K562 (cell line): Measurements from ENCODE around the gene DEK. TPM values are rescaled to one million over a fixed set of nuclear protein-coding genes. Genes with fewer than 3 reads are reported as not detected.

Experiments used
- FUS ChIP-seq: fragments of 200-400 bp; formaldehyde crosslinking; optimal IDR thresholded peaks from 2 replicates; pipeline ENCODE3; 2017; ENCODE audit warnings: low read depth, low read length
- ILK ChIP-seq: fragments of 450-650 bp; IDR thresholded peaks from 2 replicates; pipeline ENCODE4 v1.6.1; 2016; ENCODE audit warnings: missing genetic modification characterization, low read depth, mild to moderate bottlenecking, missing compliant biosample characterization, moderate library complexity, borderline replicate concordance
- IRF2 ChIP-seq: sonication (generic); formaldehyde crosslinking; IDR thresholded peaks from 2 replicates; pipeline ENCODE4 v1.8.1; 2022; ENCODE audit warnings: mild to moderate bottlenecking, missing genetic modification reagents
- JUND ChIP-seq, 2 experiments: IDR thresholded peaks; 2 replicates in 1 of 2; 3 replicates in 1 of 2; pipeline ENCODE4 v1.6.1; 2011; ENCODE audit warnings: borderline replicate concordance in 2 of 2, low read depth in 2 of 2, low read length in 2 of 2, improper control_type of control experiment in 1 of 2, missing biosample characterization in 1 of 2, missing genetic modification characterization in 1 of 2, missing genetic modification reagents in 1 of 2
- MCM2 ChIP-seq: fragments of 450-650 bp; IDR thresholded peaks from 2 replicates; pipeline ENCODE4 v1.6.1; 2017; ENCODE audit warnings: low read depth, mild to moderate bottlenecking
- MEF2D ChIP-seq: conservative IDR thresholded peaks from 2 replicates; pipeline ENCODE4 v1.6.1; 2016; ENCODE audit warnings: low read depth, missing genetic modification characterization, missing compliant biosample characterization
- PKNOX1 ChIP-seq: fragments of 450-650 bp; IDR thresholded peaks from 2 replicates; pipeline ENCODE4 v1.6.1; 2016
- PRMT5 ChIP-seq: sonication (generic); formaldehyde crosslinking; IDR thresholded peaks from 2 replicates; pipeline ENCODE4 v1.5.0; 2020; ENCODE audit warnings: missing genetic modification reagents
- SLC30A9 ChIP-seq: fragments of 250-450 bp; sonication (Bioruptor Pico); IDR thresholded peaks from 2 replicates; pipeline ENCODE4 v1.8.0; 2022; ENCODE audit warnings: mild to moderate bottlenecking, moderate library complexity
- TAL1 ChIP-seq: fragments of 450-650 bp; IDR thresholded peaks from 2 replicates; pipeline ENCODE4 v1.6.1; 2016; ENCODE audit warnings: mild to moderate bottlenecking
- WHSC1 ChIP-seq: IDR thresholded peaks from one replicate; pipeline ENCODE4 v1.6.1; 2012; ENCODE audit warnings: low read length, control low read depth, inconsistent platforms
- ZBTB34 ChIP-seq: fragments of 250-450 bp; sonication (Bioruptor Pico); IDR thresholded peaks from 2 replicates; pipeline ENCODE4 v1.8.0; 2021; ENCODE audit warnings: mild to moderate bottlenecking, moderate library complexity
- ZFP91 ChIP-seq: sonication (generic); formaldehyde crosslinking; IDR thresholded peaks from 2 replicates; pipeline ENCODE4 v1.8.0; 2022; ENCODE audit warnings: mild to moderate bottlenecking, missing genetic modification reagents
- ZNF24 ChIP-seq: fragments of 450-650 bp; IDR thresholded peaks from 2 replicates; pipeline ENCODE4 v1.6.1; 2016
- ZNF324 ChIP-seq: fragments of 250-450 bp; sonication (Bioruptor Pico); IDR thresholded peaks from 2 replicates; pipeline ENCODE4 v1.4.0; 2020; ENCODE audit warnings: mild to moderate bottlenecking
- ZNF589 ChIP-seq: fragments of 200-800 bp; sonication (Bioruptor generic); IDR thresholded peaks from 2 replicates; pipeline ENCODE4 v1.6.1; 2016; ENCODE audit warnings: low read depth, missing genetic modification characterization, missing compliant biosample characterization
- polyA plus RNA-seq, 8 experiments: library from polyadenylated mRNA; depleted of rRNA in 4 of 8; stranded (reverse) in 5 of 8; unstranded in 3 of 8; fragments of >200 nt; fragmentation: Nextera tagmentation in 2 of 8; fragmentation: Illumina TruSeq in 1 of 8; extraction: Ambion mirVana in 2 of 8; extraction: Trizol in 1 of 8; gene quantifications; 2 replicates each; pipeline versions ENCODE4 v1.2.1 to v1.2.3, GENCODE V29; 2011 to 2014; ENCODE audit warnings: inconsistent platforms in 1 of 8, missing spikeins in 1 of 8
- total RNA-seq, 7 experiments: library from RNA; depleted of rRNA in 6 of 7; stranded (reverse); fragments of >200 nt in 6 of 7; fragmentation: Illumina TruSeq in 2 of 7; extraction: Trizol in 2 of 7; gene quantifications; 2 replicates each; pipeline versions ENCODE4 v1.2.1 to v1.2.3, GENCODE V29; 2011 to 2021; ENCODE audit warnings: low replicate concordance in 1 of 7
- TF ChIP-seq, protein P1 (sequence below): fragments of 450-650 bp; formaldehyde crosslinking; IDR thresholded peaks from 2 replicates; pipeline ENCODE4 v1.4.0; 2022; ENCODE audit warnings: missing genetic modification characterization
- TF ChIP-seq, protein P2 (sequence below): sonication (generic); formaldehyde crosslinking; IDR thresholded peaks from 2 replicates; pipeline ENCODE4 v1.8.0; 2022; ENCODE audit warnings: mild to moderate bottlenecking, missing genetic modification reagents
- TF ChIP-seq, protein P3 (sequence below): conservative IDR thresholded peaks from 2 replicates; pipeline ENCODE4 v1.6.1; 2011; ENCODE audit warnings: low read depth, mild to moderate bottlenecking, low read length; ENCODE audit not compliant: control insufficient read depth

DEK gene
- total and polyA plus RNA-seq, 9 of the 15 experiments (the other 6 are each of a cell fraction or from before 2014, with no cell fraction given): 82.3 to 338 (median 184) TPM

- TF ChIP-seq, protein P1, sequence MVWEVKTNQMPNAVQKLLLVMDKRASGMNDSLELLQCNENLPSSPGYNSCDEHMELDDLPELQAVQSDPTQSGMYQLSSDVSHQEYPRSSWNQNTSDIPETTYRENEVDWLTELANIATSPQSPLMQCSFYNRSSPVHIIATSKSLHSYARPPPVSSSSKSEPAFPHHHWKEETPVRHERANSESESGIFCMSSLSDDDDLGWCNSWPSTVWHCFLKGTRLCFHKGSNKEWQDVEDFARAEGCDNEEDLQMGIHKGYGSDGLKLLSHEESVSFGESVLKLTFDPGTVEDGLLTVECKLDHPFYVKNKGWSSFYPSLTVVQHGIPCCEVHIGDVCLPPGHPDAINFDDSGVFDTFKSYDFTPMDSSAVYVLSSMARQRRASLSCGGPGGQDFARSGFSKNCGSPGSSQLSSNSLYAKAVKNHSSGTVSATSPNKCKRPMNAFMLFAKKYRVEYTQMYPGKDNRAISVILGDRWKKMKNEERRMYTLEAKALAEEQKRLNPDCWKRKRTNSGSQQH (CRISPR knock-in tag): peak; percentile 69; the same call in 1 of the 2 replicates
- TF ChIP-seq TAL1: no peak
- TF ChIP-seq FUS: no peak
- TF ChIP-seq PKNOX1: peak; percentile 55
- peak; percentile 99 for TF ChIP-seq ZNF589 (CRISPR knock-in tag)
- TF ChIP-seq, protein P2, sequence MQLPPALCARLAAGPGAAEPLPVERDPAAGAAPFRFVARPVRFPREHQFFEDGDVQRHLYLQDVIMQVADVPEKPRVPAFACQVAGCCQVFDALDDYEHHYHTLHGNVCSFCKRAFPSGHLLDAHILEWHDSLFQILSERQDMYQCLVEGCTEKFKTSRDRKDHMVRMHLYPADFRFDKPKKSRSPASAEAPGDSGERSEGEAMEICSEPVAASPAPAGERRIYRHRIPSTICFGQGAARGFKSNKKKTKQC (CRISPR knock-in tag): no peak
- TF ChIP-seq PRMT5 (CRISPR knock-in tag): no peak
- no peak for TF ChIP-seq ZFP91 (CRISPR knock-in tag)
- no peak for TF ChIP-seq WHSC1
- peak; percentile 64 for TF ChIP-seq MEF2D
- no peak for TF ChIP-seq MCM2
- TF ChIP-seq SLC30A9 (CRISPR knock-in tag): no peak
- peak; percentile 5; the same call in 1 of the 2 replicates for TF ChIP-seq ZBTB34 (CRISPR knock-in tag)
- no peak for TF ChIP-seq IRF2 (CRISPR knock-in tag)
- TF ChIP-seq, protein P3, sequence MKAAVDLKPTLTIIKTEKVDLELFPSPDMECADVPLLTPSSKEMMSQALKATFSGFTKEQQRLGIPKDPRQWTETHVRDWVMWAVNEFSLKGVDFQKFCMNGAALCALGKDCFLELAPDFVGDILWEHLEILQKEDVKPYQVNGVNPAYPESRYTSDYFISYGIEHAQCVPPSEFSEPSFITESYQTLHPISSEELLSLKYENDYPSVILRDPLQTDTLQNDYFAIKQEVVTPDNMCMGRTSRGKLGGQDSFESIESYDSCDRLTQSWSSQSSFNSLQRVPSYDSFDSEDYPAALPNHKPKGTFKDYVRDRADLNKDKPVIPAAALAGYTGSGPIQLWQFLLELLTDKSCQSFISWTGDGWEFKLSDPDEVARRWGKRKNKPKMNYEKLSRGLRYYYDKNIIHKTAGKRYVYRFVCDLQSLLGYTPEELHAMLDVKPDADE: no peak
- TF ChIP-seq JUND (IDR thresholded peaks at IDR 0.05; ENCODE audit: borderline replicate concordance, low read depth, low read length): peak; percentile 81
- peak; percentile 44; the same call in 1 of the 3 replicates for TF ChIP-seq JUND (tag; IDR thresholded peaks at IDR 0.05; ENCODE audit: borderline replicate concordance, low read depth, low read length)
- TF ChIP-seq ZNF324 (CRISPR knock-in tag): no peak
- TF ChIP-seq ILK (tag): peak; percentile 57; the same call in 1 of the 2 replicates
- TF ChIP-seq ZNF24: no peak
Measured at GRCh38 chr6:18242062-18242851, 22.1 kb downstream of the DEK start (continued).
